Left lung (tissue), 10 donors: ENCODE measurements around the gene IRAK2. TPM values are rescaled to one million over a fixed set of nuclear protein-coding genes. Genes with fewer than 3 reads are reported as not detected.

Experiments used
- ATAC-seq: fragments of 200-7000 bp; cut with Tn5 transposase; one replicate; pipeline ENCODE4 v1.9.1; 2020; ENCODE audit warnings: moderate library complexity
- DNase-seq, 4 donors: peaks; one replicate each; pipeline ENCODE4 v3.0.0-alpha.2; 2013 to 2020
- H3K27ac ChIP-seq, 2 donors: fragments of 200-600 bp; sonication (generic) in 1 of 2; one replicate each; pipeline versions ENCODE4 v1.5.0 to v1.8.0; 2020 to 2021
- H3K27me3 ChIP-seq, 2 donors: fragments of 200-600 bp; sonication (generic) in 1 of 2; one replicate each; pipeline versions ENCODE4 v1.5.0 to v1.8.0; 2020 to 2021
- H3K36me3 ChIP-seq, 2 donors: fragments of 200-600 bp; sonication (generic) in 1 of 2; one replicate each; pipeline versions ENCODE4 v1.5.0 to v1.8.0; 2020 to 2021
- H3K4me1 ChIP-seq, 2 donors: fragments of 200-600 bp; one replicate each; pipeline ENCODE4 v1.8.0; 2021
- H3K4me3 ChIP-seq, 2 donors: fragments of 200-600 bp; sonication (generic) in 1 of 2; one replicate each; pipeline versions ENCODE4 v1.5.0 to v1.8.0; 2020 to 2021; ENCODE audit warnings: mild to moderate bottlenecking in 1 of 2
- H3K9me3 ChIP-seq, 2 donors: fragments of 200-600 bp; sonication (generic) in 1 of 2; one replicate each; pipeline versions ENCODE4 v1.5.0 to v1.8.0; 2020 to 2021
- intact Hi-C, 2 donors: fragments of 100-400 bp; cut with DNase I; formaldehyde crosslinking; loops; one replicate each; pipeline versions ENCODE4 v1.11.2 to v1.14.2; 2022
- polyA plus RNA-seq, 6 donors: library from polyadenylated mRNA; unstranded; fragments of 120-200 nt; gene quantifications; one replicate each; pipeline ENCODE4 v1.2.1, GENCODE V29; 2013; ENCODE audit not compliant: insufficient read length in 6 of 6
- total RNA-seq, 2 donors: library from RNA; stranded (reverse); fragmentation: NEBNext Ultra II Directional; extraction: Animal tissue kit (Norgen Biotek cat#: 25700); gene quantifications; one replicate each; pipeline ENCODE4 v1.2.1, GENCODE V29; 2021
- TF ChIP-seq, protein P1 (sequence below), 2 donors: fragments of 200-600 bp; sonication (generic) in 1 of 2; IDR thresholded peaks; one replicate each; pipeline versions ENCODE4 v1.5.0 to v1.8.0; 2021; ENCODE audit warnings: antibody characterized with exemption in 2 of 2
- donor health status: DM: no; HTN: yes; CAD: no.
- donor health status: DM: no; HTN: no; CAD: no.

The IRAK2 gene
- total and polyA plus RNA-seq, 8 donors = 1.7 to 8.5 (median 2.5) TPM

DNA sequence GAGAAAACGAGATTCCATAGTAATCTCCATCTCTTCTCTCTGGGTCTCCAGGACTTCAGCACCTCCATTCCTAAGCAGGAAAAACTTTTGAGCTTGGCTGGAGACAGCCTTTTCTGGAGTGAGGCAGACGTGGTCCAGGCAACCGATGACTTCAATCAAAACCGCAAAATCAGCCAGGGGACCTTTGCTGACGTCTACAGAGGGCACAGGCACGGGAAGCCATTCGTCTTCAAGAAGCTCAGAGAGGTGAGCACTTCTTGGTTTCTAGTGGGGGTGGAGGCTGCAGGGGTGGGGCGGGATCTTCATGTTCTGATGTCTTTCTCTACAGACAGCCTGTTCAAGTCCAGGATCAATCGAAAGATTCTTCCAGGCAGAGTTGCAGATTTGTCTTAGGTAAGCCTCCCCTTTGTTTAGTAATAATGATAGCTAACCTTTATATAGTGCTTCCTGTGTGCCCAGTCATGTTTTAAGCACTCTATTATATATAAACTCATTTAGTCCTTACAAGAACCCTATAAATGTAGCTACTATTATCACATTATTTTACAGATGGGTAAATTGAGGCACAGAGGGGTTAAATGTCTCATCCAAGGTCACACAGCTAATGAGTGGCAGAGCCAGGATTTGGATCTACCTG is 48.6 kb downstream of the IRAK2 start:
- Histone ChIP-seq H3K4me1 (no peaks in the 10 kb centered on the region), H3K4me3 (no peak overlapping the region), H3K27ac (no peak overlapping the region), H3K36me3 (peaks cover 0 to 69% of the 10 kb centered on the region in 2 donors), H3K9me3 (no peaks in the 10 kb centered on the region), H3K27me3 (no peaks in the 10 kb centered on the region)
- DNase-seq (no peak), ATAC-seq (no peak)
- TF ChIP-seq, protein P1, sequence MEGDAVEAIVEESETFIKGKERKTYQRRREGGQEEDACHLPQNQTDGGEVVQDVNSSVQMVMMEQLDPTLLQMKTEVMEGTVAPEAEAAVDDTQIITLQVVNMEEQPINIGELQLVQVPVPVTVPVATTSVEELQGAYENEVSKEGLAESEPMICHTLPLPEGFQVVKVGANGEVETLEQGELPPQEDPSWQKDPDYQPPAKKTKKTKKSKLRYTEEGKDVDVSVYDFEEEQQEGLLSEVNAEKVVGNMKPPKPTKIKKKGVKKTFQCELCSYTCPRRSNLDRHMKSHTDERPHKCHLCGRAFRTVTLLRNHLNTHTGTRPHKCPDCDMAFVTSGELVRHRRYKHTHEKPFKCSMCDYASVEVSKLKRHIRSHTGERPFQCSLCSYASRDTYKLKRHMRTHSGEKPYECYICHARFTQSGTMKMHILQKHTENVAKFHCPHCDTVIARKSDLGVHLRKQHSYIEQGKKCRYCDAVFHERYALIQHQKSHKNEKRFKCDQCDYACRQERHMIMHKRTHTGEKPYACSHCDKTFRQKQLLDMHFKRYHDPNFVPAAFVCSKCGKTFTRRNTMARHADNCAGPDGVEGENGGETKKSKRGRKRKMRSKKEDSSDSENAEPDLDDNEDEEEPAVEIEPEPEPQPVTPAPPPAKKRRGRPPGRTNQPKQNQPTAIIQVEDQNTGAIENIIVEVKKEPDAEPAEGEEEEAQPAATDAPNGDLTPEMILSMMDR (IDR thresholded peaks at IDR 0.05) = no peak
- intact Hi-C loops = no loop called here

DNA sequence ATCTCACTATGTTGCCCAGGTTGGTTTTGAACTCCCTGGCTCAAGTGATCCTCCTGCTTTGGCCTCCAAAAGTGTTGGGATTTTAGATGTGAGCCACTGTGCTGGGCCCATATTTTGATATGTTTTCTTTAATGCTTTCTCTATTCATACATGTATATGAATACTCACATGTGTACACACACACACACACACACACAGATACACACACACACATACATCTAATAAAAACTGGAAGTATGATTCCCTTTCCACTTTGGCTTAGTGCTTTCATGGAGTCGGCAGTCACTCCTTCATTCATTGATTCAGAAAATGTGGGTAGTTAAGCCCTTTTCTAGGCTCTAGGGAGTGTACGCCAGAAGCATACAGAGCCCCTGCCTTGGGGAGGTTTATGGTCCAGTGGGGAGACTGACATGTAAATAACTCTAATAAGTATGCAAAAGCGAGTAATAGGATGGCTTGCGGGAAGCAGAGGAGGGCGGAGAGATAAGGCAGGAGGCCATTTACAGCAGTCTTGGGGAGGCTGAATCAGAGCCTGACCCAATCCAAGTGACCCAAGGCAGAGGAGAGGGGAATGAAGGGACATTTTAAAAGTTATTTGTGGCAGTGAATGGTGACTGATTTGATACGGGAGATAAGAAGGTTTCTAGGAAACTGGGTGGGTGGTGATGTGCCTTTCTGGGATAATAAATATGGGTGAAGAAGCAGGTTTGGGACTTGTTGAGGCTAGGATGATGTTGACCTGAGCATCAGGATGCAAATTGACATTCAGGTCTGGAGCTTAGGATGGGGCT is 51.1 kb downstream of the IRAK2 start:
- Histone ChIP-seq H3K4me3 (no peak overlapping the region), H3K27me3 (no peaks in the 10 kb centered on the region), H3K9me3 (no peaks in the 10 kb centered on the region), H3K27ac (no peak overlapping the region), H3K4me1 (peaks cover 0 to 10% of the 10 kb centered on the region in 2 donors), H3K36me3 (peaks cover 0 to 68% of the 10 kb centered on the region in 2 donors)
- TF ChIP-seq, protein P1 (IDR thresholded peaks at IDR 0.05) = no peak
- no peak for DNase-seq
- intact Hi-C loops = no loop called here
- no peak for ATAC-seq

DNA sequence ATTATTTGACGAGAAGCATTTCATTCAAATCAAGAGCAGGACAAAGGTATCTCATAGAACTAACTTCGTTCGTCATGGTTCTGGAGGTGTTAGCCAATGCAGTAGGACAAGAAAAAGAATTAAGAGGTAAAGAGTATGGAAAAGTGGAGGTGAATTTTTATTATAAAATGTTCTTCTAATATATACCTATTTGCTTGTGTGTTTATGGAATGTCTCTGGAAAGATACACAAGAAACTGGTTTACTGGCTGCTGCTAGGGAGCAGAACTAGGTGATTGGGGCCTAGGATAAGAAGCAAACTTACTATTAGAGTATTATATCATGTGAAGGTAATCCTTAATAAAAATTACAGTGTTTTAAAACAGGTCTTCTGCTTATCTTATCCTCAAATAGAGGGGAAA is 52.6 kb downstream of the IRAK2 start:
- Histone ChIP-seq H3K36me3 (peaks cover 0 to 70% of the 10 kb centered on the region in 2 donors), H3K4me1 (peaks cover 0 to 25% of the 10 kb centered on the region in 2 donors), H3K9me3 (no peaks in the 10 kb centered on the region), H3K27ac (no peak overlapping the region), H3K4me3 (no peak overlapping the region), H3K27me3 (no peaks in the 10 kb centered on the region)
- intact Hi-C loops = no loop called here
- ATAC-seq = no peak
- TF ChIP-seq, protein P1 (IDR thresholded peaks at IDR 0.05) = no peak
- no peak for DNase-seq

GRCh38 chr3:10219737-10220136 is 55.0 kb downstream of the IRAK2 start:
- intact Hi-C loops = loop anchor here in 1 of 2 donors (10.0 kb wide), 1 partner anchor 55 kb away; the partner anchor contains the start of gene IRAK2
- no peaks in the 10 kb centered on the region for H3K9me3 ChIP-seq
- DNase-seq (no peak), ATAC-seq (no peak)
- H3K27ac ChIP-seq = peak overlapping the region in 1 of 2 donors; percentile 10
- TF ChIP-seq, protein P1 (IDR thresholded peaks at IDR 0.05) = no peak
- H3K27me3 ChIP-seq = no peaks in the 10 kb centered on the region
- no peak overlapping the region for H3K4me3 ChIP-seq
- peaks cover 0 to 48% of the 10 kb centered on the region in 2 donors for H3K4me1 ChIP-seq
- peaks cover 0 to 68% of the 10 kb centered on the region in 2 donors for H3K36me3 ChIP-seq
